ENCODE data around the gene FOXK1.

FOXK1 gene

GRCh38 chr7:4722960-4723630 lies 41.0 kb downstream of the FOXK1 start:
- DNase-seq (ENCODE audit: low spot score) = no peak
- Histone ChIP-seq H3K27ac (ENCODE audit: poor library complexity, severe bottlenecking) (no peak overlapping the region), H3K36me3 (ENCODE audit: low read depth) (peaks cover 23% of the 10 kb centered on the region), H3K9me3 (ENCODE audit: severe bottlenecking) (no peaks in the 10 kb centered on the region), H3K4me1 (ENCODE audit: insufficient read depth, poor library complexity, severe bottlenecking) (no peaks in the 10 kb centered on the region), H3K4me3 (ENCODE audit: severe bottlenecking) (no peak overlapping the region), H3K27me3 (ENCODE audit: insufficient read depth, poor library complexity, severe bottlenecking) (no peaks in the 10 kb centered on the region)
- no peak for ATAC-seq (ENCODE audit: low read depth)
- TF ChIP-seq, protein P1, sequence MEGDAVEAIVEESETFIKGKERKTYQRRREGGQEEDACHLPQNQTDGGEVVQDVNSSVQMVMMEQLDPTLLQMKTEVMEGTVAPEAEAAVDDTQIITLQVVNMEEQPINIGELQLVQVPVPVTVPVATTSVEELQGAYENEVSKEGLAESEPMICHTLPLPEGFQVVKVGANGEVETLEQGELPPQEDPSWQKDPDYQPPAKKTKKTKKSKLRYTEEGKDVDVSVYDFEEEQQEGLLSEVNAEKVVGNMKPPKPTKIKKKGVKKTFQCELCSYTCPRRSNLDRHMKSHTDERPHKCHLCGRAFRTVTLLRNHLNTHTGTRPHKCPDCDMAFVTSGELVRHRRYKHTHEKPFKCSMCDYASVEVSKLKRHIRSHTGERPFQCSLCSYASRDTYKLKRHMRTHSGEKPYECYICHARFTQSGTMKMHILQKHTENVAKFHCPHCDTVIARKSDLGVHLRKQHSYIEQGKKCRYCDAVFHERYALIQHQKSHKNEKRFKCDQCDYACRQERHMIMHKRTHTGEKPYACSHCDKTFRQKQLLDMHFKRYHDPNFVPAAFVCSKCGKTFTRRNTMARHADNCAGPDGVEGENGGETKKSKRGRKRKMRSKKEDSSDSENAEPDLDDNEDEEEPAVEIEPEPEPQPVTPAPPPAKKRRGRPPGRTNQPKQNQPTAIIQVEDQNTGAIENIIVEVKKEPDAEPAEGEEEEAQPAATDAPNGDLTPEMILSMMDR (IDR thresholded peaks at IDR 0.05; ENCODE audit: poor library complexity, severe bottlenecking) = no peak

DNA sequence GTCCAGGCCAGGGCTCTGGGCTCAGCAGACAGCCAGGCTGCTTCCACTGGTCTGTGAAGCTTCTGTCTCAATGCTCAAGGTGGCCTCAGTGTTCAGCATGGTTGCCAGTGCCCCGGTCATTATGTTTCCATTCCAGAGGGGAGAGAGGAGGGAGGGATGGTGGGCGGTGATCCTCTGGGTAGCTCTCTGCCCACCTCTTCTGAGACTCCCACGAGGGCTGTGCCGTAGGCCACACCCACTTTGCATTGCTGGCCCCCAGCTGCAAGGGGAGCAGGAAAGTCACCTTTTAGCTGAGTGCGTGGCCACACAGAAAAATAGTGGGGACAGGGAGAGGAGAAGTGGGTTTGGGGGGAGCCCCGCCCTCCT lies 42.5 kb downstream of the FOXK1 start:
- TF ChIP-seq, protein P1 (IDR thresholded peaks at IDR 0.05; ENCODE audit: poor library complexity, severe bottlenecking) = no peak
- no peak for DNase-seq (ENCODE audit: low spot score)
- H3K4me3 ChIP-seq (ENCODE audit: severe bottlenecking) = peak overlapping the region; percentile 27

DNA sequence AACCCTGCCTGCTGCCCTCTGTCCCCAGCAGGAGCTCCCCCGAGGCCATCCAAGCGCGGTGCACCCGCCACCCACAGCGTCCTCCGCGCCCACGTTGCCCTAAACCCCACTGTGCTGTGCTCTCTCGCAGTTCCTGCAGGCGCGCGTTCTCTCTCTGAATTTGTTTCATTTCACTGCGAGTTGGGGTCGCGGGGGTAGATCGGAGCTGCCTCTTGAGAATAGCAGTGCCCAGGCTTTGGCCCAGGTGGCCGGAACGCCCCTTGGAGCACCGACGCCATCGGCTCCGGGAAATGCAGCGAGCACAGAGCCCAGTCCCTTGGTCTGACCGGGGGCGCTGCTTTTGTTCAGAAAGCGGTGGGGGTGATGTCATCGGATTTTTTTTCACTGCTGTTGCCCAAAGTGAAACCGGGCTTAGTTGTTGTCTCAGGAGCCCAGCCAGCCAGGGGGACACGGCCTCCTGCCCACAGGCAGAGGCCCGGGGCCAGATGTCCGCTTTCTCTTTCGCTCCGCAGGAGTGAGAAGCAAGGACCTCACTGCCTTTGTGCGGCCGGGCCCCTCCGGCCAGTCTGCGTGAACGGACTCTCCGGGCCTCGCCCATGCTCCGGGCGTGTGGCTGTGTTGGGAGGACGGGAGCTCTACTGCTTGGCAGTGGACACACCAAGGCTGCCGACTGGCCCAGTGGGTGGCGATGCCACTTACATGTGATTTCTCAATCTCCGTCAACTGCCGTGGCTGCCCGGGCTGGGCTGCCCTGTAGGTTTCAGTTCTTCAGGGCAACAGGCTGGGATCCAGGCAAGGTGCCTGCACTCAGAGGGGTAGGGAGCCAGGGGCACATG lies 43.1 kb downstream of the FOXK1 start:
- H3K4me3 ChIP-seq (ENCODE audit: severe bottlenecking) = peak overlapping the region; percentile 27
- TF ChIP-seq, protein P1 (IDR thresholded peaks at IDR 0.05; ENCODE audit: poor library complexity, severe bottlenecking) = no peak
- H3K36me3 ChIP-seq (ENCODE audit: low read depth) = peaks cover 11% of the 10 kb centered on the region; the same call in 1 of the 2 replicates
- no peaks in the 10 kb centered on the region for H3K9me3 ChIP-seq (ENCODE audit: severe bottlenecking)
- no peaks in the 10 kb centered on the region for H3K4me1 ChIP-seq (ENCODE audit: insufficient read depth, poor library complexity, severe bottlenecking)
- DNase-seq (ENCODE audit: low spot score) = no peak
- peak; percentile 72 for ATAC-seq (ENCODE audit: low read depth)
- H3K27me3 ChIP-seq (ENCODE audit: insufficient read depth, poor library complexity, severe bottlenecking) = no peaks in the 10 kb centered on the region
- H3K27ac ChIP-seq (ENCODE audit: poor library complexity, severe bottlenecking) = peak overlapping the region; percentile 31

More for the DNA sequence above, 42.5 kb downstream of the FOXK1 start:
- Histone ChIP-seq H3K9me3 (ENCODE audit: severe bottlenecking) (no peaks in the 10 kb centered on the region), H3K27ac (ENCODE audit: poor library complexity, severe bottlenecking) (peak overlapping the region; percentile 31), H3K4me1 (ENCODE audit: insufficient read depth, poor library complexity, severe bottlenecking) (no peaks in the 10 kb centered on the region), H3K36me3 (ENCODE audit: low read depth) (peaks cover 17% of the 10 kb centered on the region), H3K27me3 (ENCODE audit: insufficient read depth, poor library complexity, severe bottlenecking) (no peaks in the 10 kb centered on the region)
- ATAC-seq (ENCODE audit: low read depth) = peak; percentile 37

DNA sequence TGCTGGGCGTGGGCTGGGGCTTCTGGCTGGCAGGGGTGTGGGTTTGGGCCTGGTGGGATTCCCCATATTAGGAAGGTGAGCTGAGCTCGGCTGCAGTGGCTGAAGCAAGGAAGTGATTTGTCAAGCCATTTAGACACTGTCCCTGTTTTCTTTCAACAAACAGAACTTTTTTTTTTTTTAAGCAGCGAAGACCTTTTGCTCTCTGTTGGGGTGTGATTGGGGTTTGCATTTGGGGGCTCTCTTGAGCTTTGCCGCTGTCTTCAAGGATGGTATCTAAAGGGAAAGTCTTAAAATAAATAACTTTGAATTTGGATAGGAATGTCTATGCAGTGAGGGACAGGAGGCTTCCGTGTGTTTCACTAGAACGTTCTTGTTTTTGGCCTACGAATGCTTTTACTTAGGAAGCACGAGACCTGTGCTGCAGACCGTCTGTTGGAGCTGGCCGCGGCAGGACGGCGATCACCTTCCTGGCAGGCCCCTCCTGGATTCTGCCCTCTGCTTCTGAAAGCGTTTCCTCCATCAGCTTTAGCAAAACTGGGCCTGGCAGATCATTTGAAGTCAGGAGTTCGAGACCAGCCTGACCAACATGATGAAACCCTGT lies 43.9 kb downstream of the FOXK1 start:
- ATAC-seq (ENCODE audit: low read depth) = no peak
- peaks cover 12% of the 10 kb centered on the region; the same call in 1 of the 2 replicates for H3K36me3 ChIP-seq (ENCODE audit: low read depth)

More for the DNA sequence above, 43.9 kb downstream of the FOXK1 start:
- Histone ChIP-seq H3K9me3 (ENCODE audit: severe bottlenecking) (no peaks in the 10 kb centered on the region), H3K27me3 (ENCODE audit: insufficient read depth, poor library complexity, severe bottlenecking) (no peaks in the 10 kb centered on the region), H3K27ac (ENCODE audit: poor library complexity, severe bottlenecking) (peak overlapping the region; percentile 31), H3K4me3 (ENCODE audit: severe bottlenecking) (peak overlapping the region; percentile 27), H3K4me1 (ENCODE audit: insufficient read depth, poor library complexity, severe bottlenecking) (no peaks in the 10 kb centered on the region)
- TF ChIP-seq, protein P1 (IDR thresholded peaks at IDR 0.05; ENCODE audit: poor library complexity, severe bottlenecking) = no peak
- DNase-seq (ENCODE audit: low spot score) = no peak
